Stimulated activated CD4-positive, alpha-beta T cell treated with anti-CD3 and anti-CD28 coated beads, Interleukin-2, amount 100 ng/mL, for 24 hours (primary cell): ENCODE data around the gene SORCS1.

Experiments used
- DNase-seq, 2 donors: peaks; one replicate each; pipeline ENCODE4 v3.0.0-alpha.2; 2020

The SORCS1 gene

GRCh38 chr10:107103174-107104025 lies 61.1 kb downstream of the SORCS1 start:
- DNase-seq = no peak

GRCh38 chr10:107098326-107098725 lies 66.2 kb downstream of the SORCS1 start:
- no peak for DNase-seq

GRCh38 chr10:107094824-107095522 lies 69.5 kb downstream of the SORCS1 start:
- DNase-seq = no peak

GRCh38 chr10:107092321-107092720 lies 72.2 kb downstream of the SORCS1 start:
- DNase-seq = no peak

GRCh38 chr10:107091126-107091525 lies 73.4 kb downstream of the SORCS1 start:
- no peak for DNase-seq

- DNase-seq = no peak
Observed at GRCh38 chr10:107085665-107086525, 78.6 kb downstream of the SORCS1 start.

GRCh38 chr10:107083388-107084009 lies 81.0 kb downstream of the SORCS1 start:
- no peak for DNase-seq

GRCh38 chr10:107081644-107082043 lies 82.9 kb downstream of the SORCS1 start:
- no peak for DNase-seq

GRCh38 chr10:107075117-107075516 lies 89.4 kb downstream of the SORCS1 start:
- DNase-seq = no peak

- DNase-seq = no peak
Observed at GRCh38 chr10:107072786-107073185, 91.7 kb downstream of the SORCS1 start.

- no peak for DNase-seq
Observed at GRCh38 chr10:107072028-107072427, 92.5 kb downstream of the SORCS1 start.

- DNase-seq = no peak
Observed at GRCh38 chr10:107071301-107071700, 93.2 kb downstream of the SORCS1 start.

GRCh38 chr10:107067843-107068242 lies 96.7 kb downstream of the SORCS1 start:
- DNase-seq = no peak

GRCh38 chr10:107064075-107064474 lies 100.4 kb downstream of the SORCS1 start:
- no peak for DNase-seq

- no peak for DNase-seq
Observed at GRCh38 chr10:107059872-107060271, 104.6 kb downstream of the SORCS1 start.

GRCh38 chr10:107059068-107059804 lies 105.3 kb downstream of the SORCS1 start:
- no peak for DNase-seq

GRCh38 chr10:107058331-107058730 lies 106.2 kb downstream of the SORCS1 start:
- DNase-seq = no peak

GRCh38 chr10:107056182-107056581 lies 108.3 kb downstream of the SORCS1 start:
- DNase-seq = no peak

- DNase-seq = no peak
Observed at GRCh38 chr10:107054469-107055156, 109.9 kb downstream of the SORCS1 start.

- DNase-seq = no peak
Observed at GRCh38 chr10:107051769-107052168, 112.7 kb downstream of the SORCS1 start.

GRCh38 chr10:107043461-107043860 lies 121.0 kb downstream of the SORCS1 start:
- no peak for DNase-seq
